ENCODE measurements around the gene TNNT2. TPM values are rescaled to one million over a fixed set of nuclear protein-coding genes. Genes with fewer than 3 reads are reported as not detected.

The TNNT2 gene
- total RNA-seq, 1 donor: not detected

DNA sequence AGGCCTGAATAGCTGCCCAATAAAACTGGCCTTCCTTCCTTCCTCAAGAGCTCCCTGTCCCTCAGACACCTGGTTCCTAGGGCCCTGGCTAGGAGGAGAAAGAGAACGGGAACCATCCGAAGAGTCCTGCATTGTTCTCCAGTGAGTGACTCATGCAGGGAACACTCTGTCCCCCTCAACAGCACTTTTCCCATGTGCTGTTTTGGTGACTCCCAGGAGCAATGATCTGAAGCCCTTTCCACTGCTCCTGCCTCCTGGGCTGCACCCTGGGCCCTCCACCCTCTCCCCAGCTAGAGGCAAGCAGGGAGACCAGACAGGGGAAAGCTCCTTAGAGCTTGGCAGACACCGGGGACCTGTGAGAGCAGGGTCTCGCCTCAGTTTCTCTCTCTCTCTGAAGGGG, 18.9 kb downstream of the TNNT2 start:
- Histone ChIP-seq H3K79me2 (ENCODE audit: insufficient read depth, low read length) (no peaks in the 10 kb centered on the region), H2AFZ (ENCODE audit: low read length) (no peak overlapping the region), H3K36me3 (ENCODE audit: insufficient read depth, low read length) (no peaks in the 10 kb centered on the region), H3K4me1 (ENCODE audit: insufficient read depth, low read length) (no peaks in the 10 kb centered on the region), H3K4me2 (ENCODE audit: insufficient read depth, low read length) (no peak overlapping the region), H3K4me3 (ENCODE audit: insufficient read depth, low read length) (no peak overlapping the region), H3K27ac (ENCODE audit: low read depth, low read length) (no peak overlapping the region), H3K27me3 (ENCODE audit: insufficient read depth, low read length) (peaks cover 21% of the 10 kb centered on the region), H4K20me1 (ENCODE audit: insufficient read depth, low read length) (no peaks in the 10 kb centered on the region), H3K9me3 (ENCODE audit: low read depth, low read length) (no peaks in the 10 kb centered on the region)
- TF ChIP-seq, protein P1, sequence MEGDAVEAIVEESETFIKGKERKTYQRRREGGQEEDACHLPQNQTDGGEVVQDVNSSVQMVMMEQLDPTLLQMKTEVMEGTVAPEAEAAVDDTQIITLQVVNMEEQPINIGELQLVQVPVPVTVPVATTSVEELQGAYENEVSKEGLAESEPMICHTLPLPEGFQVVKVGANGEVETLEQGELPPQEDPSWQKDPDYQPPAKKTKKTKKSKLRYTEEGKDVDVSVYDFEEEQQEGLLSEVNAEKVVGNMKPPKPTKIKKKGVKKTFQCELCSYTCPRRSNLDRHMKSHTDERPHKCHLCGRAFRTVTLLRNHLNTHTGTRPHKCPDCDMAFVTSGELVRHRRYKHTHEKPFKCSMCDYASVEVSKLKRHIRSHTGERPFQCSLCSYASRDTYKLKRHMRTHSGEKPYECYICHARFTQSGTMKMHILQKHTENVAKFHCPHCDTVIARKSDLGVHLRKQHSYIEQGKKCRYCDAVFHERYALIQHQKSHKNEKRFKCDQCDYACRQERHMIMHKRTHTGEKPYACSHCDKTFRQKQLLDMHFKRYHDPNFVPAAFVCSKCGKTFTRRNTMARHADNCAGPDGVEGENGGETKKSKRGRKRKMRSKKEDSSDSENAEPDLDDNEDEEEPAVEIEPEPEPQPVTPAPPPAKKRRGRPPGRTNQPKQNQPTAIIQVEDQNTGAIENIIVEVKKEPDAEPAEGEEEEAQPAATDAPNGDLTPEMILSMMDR (IDR thresholded peaks at IDR 0.05; ENCODE audit: extremely low read depth, low read depth, low read length): no peak
- peak; percentile 90 for DNase-seq (ENCODE audit: insufficient read length, low spot score, missing footprints)

DNA sequence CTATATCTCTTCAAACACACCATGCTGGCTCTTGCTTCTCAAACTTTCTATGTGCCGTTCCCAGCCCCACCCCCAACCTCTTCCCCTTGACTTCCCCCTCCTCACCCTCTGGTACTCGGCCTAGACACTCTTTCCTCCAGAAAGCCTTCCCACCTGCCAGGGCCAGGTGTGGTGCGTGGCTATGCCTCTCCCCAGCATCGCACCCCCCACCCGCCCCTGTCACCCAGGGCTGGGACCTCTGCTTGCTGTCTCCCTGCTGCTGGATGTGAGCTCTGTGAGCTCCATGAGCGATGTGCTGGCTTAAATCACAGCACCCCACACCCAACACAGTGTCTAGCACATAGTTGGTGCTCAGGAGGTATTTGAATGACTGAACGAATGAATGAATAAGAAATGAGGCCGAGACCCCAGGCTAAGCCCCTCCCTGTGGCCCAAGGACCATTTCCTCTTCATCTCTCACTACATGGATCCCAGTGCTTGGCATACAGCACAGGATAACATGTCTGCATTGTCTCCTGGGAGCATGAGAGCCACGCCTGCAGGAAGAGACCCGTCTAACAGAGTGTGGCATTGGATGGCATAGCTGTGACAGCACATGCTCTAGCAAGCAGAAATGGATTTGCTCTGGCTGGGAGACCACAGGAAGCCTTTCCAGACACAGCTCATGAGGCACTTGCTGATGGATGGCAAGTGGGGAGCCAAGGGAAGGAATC, 19.7 kb downstream of the TNNT2 start:
- H3K4me3 ChIP-seq (ENCODE audit: insufficient read depth, low read length): no peak overlapping the region
- no peaks in the 10 kb centered on the region for H3K4me1 ChIP-seq (ENCODE audit: insufficient read depth, low read length)
- no peaks in the 10 kb centered on the region for H4K20me1 ChIP-seq (ENCODE audit: insufficient read depth, low read length)
- no peak overlapping the region for H3K27ac ChIP-seq (ENCODE audit: low read depth, low read length)
- DNase-seq (ENCODE audit: insufficient read length, low spot score, missing footprints): no peak
- H3K27me3 ChIP-seq (ENCODE audit: insufficient read depth, low read length): peaks cover 14% of the 10 kb centered on the region
- no peak overlapping the region for H3K4me2 ChIP-seq (ENCODE audit: insufficient read depth, low read length)
- no peaks in the 10 kb centered on the region for H3K9me3 ChIP-seq (ENCODE audit: low read depth, low read length)
- no peaks in the 10 kb centered on the region for H3K36me3 ChIP-seq (ENCODE audit: insufficient read depth, low read length)
- TF ChIP-seq, protein P1 (IDR thresholded peaks at IDR 0.05; ENCODE audit: extremely low read depth, low read depth, low read length): no peak
- no peaks in the 10 kb centered on the region for H3K79me2 ChIP-seq (ENCODE audit: insufficient read depth, low read length)
- H2AFZ ChIP-seq (ENCODE audit: low read length): no peak overlapping the region

DNA sequence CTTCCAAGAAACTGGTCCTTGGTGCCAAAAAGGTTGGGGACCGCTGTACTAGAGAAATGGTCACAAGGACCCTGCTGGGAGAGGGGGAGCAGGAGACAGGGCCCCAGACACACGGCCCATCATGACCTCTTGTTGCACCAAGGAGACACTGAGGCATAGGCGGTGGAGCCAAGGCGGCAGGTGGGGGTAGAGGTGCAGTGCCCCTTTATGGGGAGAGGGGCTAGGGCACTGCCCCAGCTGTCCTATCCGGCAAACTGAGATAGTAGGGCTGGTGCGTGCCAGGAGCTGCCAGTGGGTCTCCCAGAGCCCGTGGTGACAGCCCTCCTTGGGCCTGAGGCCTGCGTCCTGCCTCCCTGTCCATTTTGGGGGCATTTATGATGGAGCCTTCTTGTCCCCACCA, 20.3 kb downstream of the TNNT2 start:
- Histone ChIP-seq H3K27me3 (ENCODE audit: insufficient read depth, low read length) (peaks cover 10% of the 10 kb centered on the region), H3K4me3 (ENCODE audit: insufficient read depth, low read length) (no peak overlapping the region), H3K27ac (ENCODE audit: low read depth, low read length) (no peak overlapping the region), H3K79me2 (ENCODE audit: insufficient read depth, low read length) (no peaks in the 10 kb centered on the region), H3K36me3 (ENCODE audit: insufficient read depth, low read length) (no peaks in the 10 kb centered on the region), H3K9me3 (ENCODE audit: low read depth, low read length) (no peaks in the 10 kb centered on the region), H2AFZ (ENCODE audit: low read length) (no peak overlapping the region), H4K20me1 (ENCODE audit: insufficient read depth, low read length) (no peaks in the 10 kb centered on the region), H3K4me2 (ENCODE audit: insufficient read depth, low read length) (no peak overlapping the region), H3K4me1 (ENCODE audit: insufficient read depth, low read length) (no peaks in the 10 kb centered on the region)
- TF ChIP-seq, protein P1 (IDR thresholded peaks at IDR 0.05; ENCODE audit: extremely low read depth, low read depth, low read length): no peak
- no peak for DNase-seq (ENCODE audit: insufficient read length, low spot score, missing footprints)

GRCh38 chr1:201356701-201357100, 20.8 kb downstream of the TNNT2 start:
- no peaks in the 10 kb centered on the region for H3K36me3 ChIP-seq (ENCODE audit: insufficient read depth, low read length)
- H3K27ac ChIP-seq (ENCODE audit: low read depth, low read length): no peak overlapping the region
- H4K20me1 ChIP-seq (ENCODE audit: insufficient read depth, low read length): no peaks in the 10 kb centered on the region
- peaks cover 6% of the 10 kb centered on the region for H3K27me3 ChIP-seq (ENCODE audit: insufficient read depth, low read length)
- no peak for DNase-seq (ENCODE audit: insufficient read length, low spot score, missing footprints)
- TF ChIP-seq, protein P1 (IDR thresholded peaks at IDR 0.05; ENCODE audit: extremely low read depth, low read depth, low read length): no peak
- no peaks in the 10 kb centered on the region for H3K79me2 ChIP-seq (ENCODE audit: insufficient read depth, low read length)
- H3K4me3 ChIP-seq (ENCODE audit: insufficient read depth, low read length): no peak overlapping the region
- no peak overlapping the region for H2AFZ ChIP-seq (ENCODE audit: low read length)
- no peaks in the 10 kb centered on the region for H3K4me1 ChIP-seq (ENCODE audit: insufficient read depth, low read length)
- no peak overlapping the region for H3K4me2 ChIP-seq (ENCODE audit: insufficient read depth, low read length)
- no peaks in the 10 kb centered on the region for H3K9me3 ChIP-seq (ENCODE audit: low read depth, low read length)
